HG02970 (cell line): ENCODE data around the gene KCNS1.
"Not testable (repeated sequence)": the region's sequence is repeated elsewhere in the genome, so short reads cannot be mapped to it uniquely, and the experiment has no call there.

Experiments
- ATAC-seq: cut with Tn5 transposase; IDR thresholded peaks from one replicate; pipeline ENCODE4 v1.9.1; 2021; ENCODE audit warnings: mild to moderate bottlenecking, moderate library complexity, moderate number of reproducible peaks; ENCODE audit not compliant: unreplicated experiment, low FRiP score

Gene KCNS1

DNA sequence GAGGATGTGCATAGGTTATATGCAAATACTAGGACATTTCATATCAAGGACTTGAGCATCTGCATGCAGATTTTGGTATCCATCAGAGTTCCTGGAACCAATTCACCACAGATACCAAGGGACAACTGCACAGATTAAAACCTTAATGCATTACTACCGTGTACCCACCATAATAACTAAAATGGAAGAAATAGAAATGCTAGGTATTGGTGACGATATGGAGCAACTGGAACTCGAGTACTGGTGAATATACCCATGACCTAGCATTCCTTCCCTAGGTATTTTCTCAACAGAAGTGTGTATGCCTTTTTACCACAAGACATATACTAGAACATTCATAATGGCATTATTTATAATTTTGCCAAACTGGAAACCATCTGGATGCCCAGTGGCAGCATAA lies 18.5 kb downstream of the KCNS1 start:
- no peak for ATAC-seq

DNA sequence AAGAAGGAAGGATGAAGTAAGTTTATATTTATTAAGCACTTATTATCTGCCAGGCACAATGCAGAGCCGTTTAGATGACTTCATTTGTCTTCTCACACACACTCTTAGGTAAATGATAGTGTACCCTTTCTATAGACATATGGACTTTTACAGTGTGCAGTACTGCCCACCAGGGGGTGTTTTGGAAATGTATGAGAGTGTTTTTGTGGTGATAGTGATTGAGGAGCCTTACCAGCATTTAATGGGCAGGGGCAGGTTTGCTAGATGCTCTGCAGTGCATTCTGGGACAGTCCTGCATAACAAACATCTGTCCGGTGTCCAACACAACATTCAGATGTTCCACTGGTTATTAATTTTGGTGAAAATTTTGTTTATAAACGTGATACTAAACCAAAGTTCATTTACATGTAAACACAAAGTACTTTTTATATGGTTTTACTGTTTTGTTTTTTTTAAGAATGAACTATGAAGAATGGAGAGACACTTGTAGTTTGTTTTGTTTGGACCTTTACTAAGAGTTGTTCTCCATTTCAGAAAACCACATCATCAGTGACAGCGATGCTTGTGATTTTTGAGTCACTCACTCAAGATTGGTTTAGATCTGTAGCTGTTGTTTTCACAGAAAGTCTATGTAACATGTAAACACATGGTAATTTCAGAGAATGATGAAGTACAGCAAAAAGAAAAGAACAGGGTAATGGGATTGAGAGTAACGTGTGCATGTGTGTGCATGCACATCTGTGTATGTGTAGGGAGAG lies 19.9 kb downstream of the KCNS1 start:
- no peak for ATAC-seq

DNA sequence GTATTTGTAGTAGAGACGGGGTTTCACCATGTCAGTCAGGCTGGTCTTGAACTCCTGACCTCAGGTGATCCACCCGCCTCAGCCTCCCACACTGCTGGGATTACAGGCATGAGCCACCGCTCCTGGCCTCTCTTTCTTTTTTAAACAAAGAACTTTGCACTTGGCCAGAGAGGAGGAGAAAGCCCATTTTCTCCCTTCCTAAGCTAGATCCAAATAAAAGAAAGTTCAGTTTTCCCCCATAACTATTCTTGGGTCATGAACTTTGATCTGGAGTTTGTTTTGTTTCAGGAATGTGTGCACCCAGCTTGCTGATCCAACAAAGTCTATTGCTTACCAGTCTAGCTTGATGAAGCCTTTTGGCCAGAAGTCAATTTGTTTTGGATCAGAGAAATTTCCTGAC lies 23.4 kb downstream of the KCNS1 start:
- ATAC-seq: no peak

DNA sequence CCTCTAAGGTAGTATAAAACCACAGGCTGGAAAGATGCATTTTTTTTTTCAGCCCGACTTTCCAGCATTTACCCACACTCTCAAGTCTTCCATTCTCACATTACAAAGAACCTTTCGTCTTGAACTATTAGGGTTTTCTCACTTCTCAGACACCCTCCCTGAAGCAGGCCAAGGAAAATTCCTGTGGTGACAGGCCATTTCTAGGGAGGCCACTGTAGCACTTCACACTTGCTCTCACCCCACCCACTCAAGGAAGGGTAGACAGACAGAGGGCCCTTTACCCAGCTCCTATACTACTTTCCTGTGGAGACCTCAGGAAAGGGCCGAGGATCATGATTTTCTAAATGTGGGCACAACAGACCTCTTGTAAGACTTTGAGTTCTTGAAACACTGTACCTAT lies 27.7 kb downstream of the KCNS1 start:
- no peak for ATAC-seq

DNA sequence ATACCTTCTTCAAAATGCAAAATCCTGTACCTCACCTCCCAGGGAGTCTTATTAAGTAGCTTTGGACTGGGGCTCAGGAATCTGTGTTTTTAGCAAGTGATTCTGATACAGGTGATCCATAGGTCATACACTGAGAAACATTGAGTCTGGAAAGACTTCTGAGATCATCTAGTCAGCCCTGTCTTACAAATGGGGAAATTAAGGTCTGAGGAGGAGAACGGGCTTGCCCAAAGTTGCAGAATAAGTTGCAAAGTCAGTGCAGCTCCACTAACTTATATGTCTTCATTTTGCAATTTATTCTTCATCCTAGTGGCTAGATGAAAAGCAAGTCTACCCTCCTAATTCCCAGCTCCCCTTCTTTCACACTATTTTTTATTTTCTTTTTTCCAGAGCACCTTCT lies 28.9 kb downstream of the KCNS1 start:
- no peak for ATAC-seq

- ATAC-seq: no peak
Observed at GRCh38 chr20:45070932-45071632, 29.8 kb downstream of the KCNS1 start.

- ATAC-seq: no peak
Observed at GRCh38 chr20:45069261-45069660, 31.7 kb downstream of the KCNS1 start.

- ATAC-seq: no peak
Observed at GRCh38 chr20:45067558-45067957, 33.4 kb downstream of the KCNS1 start.

GRCh38 chr20:45067087-45067486 lies 33.8 kb downstream of the KCNS1 start:
- no peak for ATAC-seq

DNA sequence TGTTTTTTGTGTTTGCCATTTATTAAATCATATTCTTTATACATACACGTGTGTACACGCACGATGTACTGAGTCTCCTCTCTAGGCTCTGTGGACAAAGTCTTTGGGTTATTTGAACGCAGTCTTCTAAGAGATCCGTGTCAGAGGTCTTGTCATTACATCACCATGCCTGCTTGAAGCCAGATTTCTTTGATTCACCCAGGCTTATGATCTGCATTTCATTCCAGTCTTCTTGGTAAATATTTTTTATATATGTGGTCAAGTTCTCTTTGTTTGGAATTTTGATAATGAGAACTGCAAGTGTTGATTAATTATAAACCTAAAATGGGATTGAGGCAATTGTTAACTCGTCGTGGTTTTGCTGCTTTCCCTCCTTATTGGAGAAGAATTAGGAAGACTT lies 34.6 kb downstream of the KCNS1 start:
- no peak for ATAC-seq

DNA sequence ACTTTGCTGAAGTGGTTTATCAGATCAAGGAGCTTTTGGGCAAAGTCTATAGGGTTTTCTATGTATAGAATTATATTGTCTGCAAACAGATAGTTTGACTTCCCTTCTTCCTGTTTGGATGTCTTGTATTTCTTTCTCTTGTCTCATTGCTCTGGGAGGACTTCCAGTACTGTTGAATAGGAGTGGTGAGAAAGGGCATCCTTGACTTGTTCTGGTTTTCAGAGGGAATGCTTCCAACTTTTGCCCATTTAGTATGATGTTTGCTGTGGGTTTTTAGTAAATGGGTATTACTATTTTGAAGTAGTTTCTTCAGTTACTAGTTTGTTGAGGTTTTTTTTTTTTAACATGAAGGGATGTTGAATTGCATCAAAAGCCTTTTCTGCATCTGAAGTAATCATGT lies 36.1 kb downstream of the KCNS1 start:
- ATAC-seq: no peak

GRCh38 chr20:45063107-45063506 lies 37.8 kb downstream of the KCNS1 start:
- ATAC-seq: not testable (repeated sequence)

DNA sequence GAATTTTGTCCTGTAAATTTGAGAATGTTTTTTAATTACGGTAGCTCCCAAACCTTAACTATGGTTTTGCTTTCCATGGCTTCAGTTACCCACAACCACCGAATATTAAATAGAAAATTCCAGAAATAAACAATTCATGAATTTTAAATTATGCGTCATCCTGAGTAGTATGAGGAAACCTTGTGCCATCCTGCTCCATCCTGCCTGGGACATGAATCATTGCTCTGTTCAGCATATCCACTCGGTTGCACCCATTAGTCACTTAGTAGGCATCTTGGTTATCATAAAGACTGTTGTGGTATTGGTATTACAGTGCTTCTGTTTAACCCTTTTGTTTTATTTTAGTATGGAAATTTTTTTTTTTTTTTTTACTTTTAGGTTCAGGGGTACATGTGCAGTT lies 39.7 kb downstream of the KCNS1 start:
- no peak for ATAC-seq

- no peak for ATAC-seq
Observed at GRCh38 chr20:45060294-45060693, 40.6 kb downstream of the KCNS1 start.

- ATAC-seq: no peak
Observed at GRCh38 chr20:45059022-45059728, 41.8 kb downstream of the KCNS1 start.

DNA sequence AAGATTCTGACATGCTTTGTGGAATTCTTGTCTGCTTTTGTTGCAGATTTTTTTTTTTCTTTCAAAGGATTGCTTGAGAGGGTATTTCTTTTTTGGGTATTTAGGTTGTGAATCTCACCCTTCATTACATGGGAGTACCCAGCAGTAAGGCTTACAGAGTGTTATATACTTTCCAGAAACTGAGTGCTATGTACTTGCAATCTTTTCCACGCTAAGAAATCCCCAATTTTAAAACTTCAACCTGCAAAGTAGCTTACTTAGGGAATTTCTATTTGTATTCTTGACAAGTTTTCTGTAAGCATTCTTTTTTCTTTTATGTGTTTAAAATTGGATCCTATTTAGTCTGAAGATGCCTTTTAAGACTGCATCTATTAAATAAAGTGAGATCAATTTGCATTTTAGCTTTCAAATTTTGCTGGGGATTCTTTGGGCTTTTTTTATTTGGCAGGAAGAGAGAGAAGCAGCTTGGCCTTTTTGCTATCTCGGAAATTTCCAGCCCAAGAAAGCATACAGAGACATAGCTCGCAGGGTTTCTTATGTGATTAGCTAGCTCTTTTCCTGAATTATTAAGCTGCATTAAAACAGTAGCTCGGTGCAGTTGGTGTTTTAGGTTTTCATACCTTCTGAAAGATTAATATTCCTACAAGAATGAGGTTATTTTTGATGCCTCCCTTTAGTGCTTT lies 42.6 kb downstream of the KCNS1 start:
- no peak for ATAC-seq

DNA sequence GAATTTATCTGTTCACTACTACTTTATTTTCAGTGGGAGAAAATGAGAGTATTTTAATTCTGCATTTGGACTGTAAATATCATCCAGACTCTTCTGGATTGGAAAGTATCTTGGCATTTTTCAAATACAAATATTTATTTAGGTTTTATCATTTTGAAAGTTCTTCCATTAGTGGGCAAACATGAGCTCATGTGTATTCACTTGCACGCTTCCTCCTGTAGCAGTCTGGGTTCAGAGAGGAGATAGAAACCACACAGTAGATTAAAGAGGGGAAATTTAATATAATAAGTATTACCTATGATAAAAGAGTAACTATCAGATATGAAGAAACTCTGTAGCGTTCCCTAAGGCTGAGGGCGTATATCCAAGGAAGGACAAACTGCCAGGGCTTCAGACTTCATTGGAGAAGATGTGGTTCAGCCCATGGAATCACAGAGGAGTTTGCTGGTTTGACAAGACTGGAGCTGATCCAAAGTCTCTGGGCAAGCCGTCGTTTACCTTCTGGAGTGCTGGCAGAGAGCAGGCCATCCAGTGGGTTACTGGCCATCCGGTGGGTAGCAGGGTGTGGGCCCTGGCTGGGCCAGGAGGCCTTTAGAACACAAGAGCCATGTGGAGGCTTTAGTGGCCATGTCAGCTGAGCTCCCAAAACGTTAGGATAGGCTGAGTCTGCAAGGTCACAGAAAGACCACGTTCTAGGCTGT lies 44.3 kb downstream of the KCNS1 start:
- no peak for ATAC-seq

- ATAC-seq: no peak
Observed at GRCh38 chr20:45055056-45055455, 45.9 kb downstream of the KCNS1 start.

DNA sequence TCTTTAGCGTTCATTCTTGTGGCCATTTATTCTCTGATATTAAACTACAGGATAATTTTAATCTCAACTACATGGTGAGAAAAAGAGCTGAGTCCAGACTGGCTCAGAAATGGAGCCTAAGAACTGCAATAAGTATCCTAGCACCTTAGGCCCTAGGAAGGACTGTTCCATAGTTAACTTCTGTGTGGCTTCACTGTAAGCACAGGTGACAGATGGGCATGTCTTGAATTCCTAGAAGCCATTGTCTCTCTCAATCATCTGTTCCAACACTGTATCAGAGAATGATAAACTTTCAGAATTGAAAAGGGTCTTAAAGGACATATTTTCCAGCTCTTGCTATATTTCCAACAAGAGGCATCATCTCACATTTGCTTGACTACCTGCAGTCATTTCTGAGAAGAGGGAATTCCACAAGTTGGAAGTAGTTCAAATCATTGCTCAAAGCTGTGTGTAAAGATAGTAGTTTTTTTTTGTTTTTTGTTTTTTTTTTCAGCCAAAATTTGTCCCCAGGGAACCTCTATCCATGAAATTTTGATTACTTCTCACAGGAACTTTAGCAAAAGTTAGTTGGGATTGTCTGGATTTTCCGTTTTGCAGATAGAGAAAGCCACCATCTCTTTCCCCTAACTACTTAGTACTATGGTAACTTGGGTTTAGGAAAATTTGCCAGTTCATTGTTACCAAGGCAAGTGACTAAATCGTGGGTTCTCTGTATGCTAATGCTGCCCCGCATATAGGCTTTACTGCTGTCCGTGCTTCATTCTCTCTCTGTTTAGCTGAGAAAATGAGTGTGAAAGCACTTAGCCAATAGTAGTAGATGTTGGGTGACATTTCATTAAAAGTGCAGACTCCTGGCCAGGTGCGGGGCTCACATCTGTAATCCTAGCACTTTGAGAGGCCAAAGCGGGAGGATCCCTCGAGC lies 47.2 kb downstream of the KCNS1 start:
- no peak for ATAC-seq
